ENCODE results near the gene BCCIP. TPM values are rescaled to one million over a fixed set of nuclear protein-coding genes. Genes with fewer than 3 reads are reported as not detected.

The BCCIP gene
- total RNA-seq, 1 experiment from 2014 or later: 159 TPM

DNA sequence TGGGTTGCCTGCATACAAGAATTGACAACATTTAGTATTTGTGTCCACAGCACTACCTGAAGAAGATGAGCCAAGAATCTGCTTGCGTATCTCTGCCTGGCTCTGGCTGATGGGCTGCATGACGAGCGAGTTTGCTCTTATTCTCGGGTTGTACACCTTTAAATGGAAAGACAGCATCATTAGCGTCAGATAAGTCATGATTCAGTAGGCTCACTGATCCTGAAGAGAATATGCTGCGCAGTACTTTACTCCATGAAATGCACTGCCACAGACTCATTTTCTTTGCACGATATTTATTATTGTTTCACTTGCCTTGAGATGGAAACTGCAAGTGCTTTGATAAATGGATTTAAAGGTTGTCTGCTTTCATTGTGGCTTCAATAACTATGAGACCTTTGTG, 29.1 kb downstream of the BCCIP start:
- peaks cover 12 to 15% of the 10 kb centered on the region in 2 experiments; a peak in 3 of 4 replicates for H3K36me3 ChIP-seq (ENCODE audit: control insufficient read depth in 1 of 2, insufficient read depth in 2 of 2, low read length in 2 of 2)
- no peak overlapping the region for H2AFZ ChIP-seq (ENCODE audit: low read depth, low read length, poor library complexity, severe bottlenecking)
- H3K9me3 ChIP-seq (ENCODE audit: control insufficient read depth in 1 of 2, insufficient read depth in 1 of 2, low read depth in 1 of 2, low read length in 2 of 2): no peaks in the 10 kb centered on the region
- H4K20me1 ChIP-seq (ENCODE audit: insufficient read depth): no peaks in the 10 kb centered on the region
- ChIA-PET RAD21 (ENCODE audit: low non-redundant PET in 1 of 2, low total read pairs in 2 of 2, uncharacterized antibody in 2 of 2, unreplicated experiment in 2 of 2) (no interaction called here), CTCF (no interaction called here), POLR2A (no interaction called here)
- no TSS peak for BruUV-seq (replicated peaks)
- H3K79me2 ChIP-seq (ENCODE audit: insufficient read depth, low read length): no peaks in the 10 kb centered on the region
- no peaks in the 10 kb centered on the region for H3K9me2 ChIP-seq (ENCODE audit: insufficient read depth)
- H3K27me3 ChIP-seq (ENCODE audit: insufficient read depth, low read length): no peaks in the 10 kb centered on the region
- no peak overlapping the region for H3K9ac ChIP-seq (ENCODE audit: low read length)
- ATAC-seq (no peak), DNase-seq (ENCODE audit: low read depth, low spot score) (no peak)
- no peak overlapping the region for H3K27ac ChIP-seq (ENCODE audit: low read depth, low read length)
- intact Hi-C loops (cut with micrococcal nuclease): no loop called here
- no peaks in the 10 kb centered on the region for H3K4me1 ChIP-seq (ENCODE audit: control insufficient read depth in 1 of 2, insufficient read depth in 2 of 2, low read length in 2 of 2)
- no peak overlapping the region for H3K4me2 ChIP-seq (ENCODE audit: low read length)
- no peak overlapping the region for H3K4me3 ChIP-seq (replicated peaks in 1 of 2; ENCODE audit: low read depth in 1 of 2, low read length in 2 of 2)
- no peak for TF ChIP-seq RAD21 (IDR thresholded peaks at IDR 0.05; ENCODE audit: low read depth)
- no peak for TF ChIP-seq EZH2 (IDR thresholded peaks at IDR 0.05)
- no peak for TF ChIP-seq EZH2phosphoT487 (IDR thresholded peaks at IDR 0.05; ENCODE audit: borderline replicate concordance)
- TF ChIP-seq SRF (IDR thresholded peaks at IDR 0.05; ENCODE audit: low read depth): no peak
- no peak for TF ChIP-seq CEBPB (IDR thresholded peaks at IDR 0.05; ENCODE audit: low read depth)
- TF ChIP-seq, protein P1, sequence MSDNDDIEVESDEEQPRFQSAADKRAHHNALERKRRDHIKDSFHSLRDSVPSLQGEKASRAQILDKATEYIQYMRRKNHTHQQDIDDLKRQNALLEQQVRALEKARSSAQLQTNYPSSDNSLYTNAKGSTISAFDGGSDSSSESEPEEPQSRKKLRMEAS (IDR thresholded peaks at IDR 0.05): no peak
- TF ChIP-seq SP1 (IDR thresholded peaks at IDR 0.05; ENCODE audit: low read depth): no peak
- TF ChIP-seq YY1 (IDR thresholded peaks at IDR 0.05; ENCODE audit: extremely low read depth, insufficient replicate concordance, low read depth, low read length): no peak
- TF ChIP-seq CBX3 (IDR thresholded peaks at IDR 0.05; ENCODE audit: low read depth): no peak
- TF ChIP-seq, protein P2, sequence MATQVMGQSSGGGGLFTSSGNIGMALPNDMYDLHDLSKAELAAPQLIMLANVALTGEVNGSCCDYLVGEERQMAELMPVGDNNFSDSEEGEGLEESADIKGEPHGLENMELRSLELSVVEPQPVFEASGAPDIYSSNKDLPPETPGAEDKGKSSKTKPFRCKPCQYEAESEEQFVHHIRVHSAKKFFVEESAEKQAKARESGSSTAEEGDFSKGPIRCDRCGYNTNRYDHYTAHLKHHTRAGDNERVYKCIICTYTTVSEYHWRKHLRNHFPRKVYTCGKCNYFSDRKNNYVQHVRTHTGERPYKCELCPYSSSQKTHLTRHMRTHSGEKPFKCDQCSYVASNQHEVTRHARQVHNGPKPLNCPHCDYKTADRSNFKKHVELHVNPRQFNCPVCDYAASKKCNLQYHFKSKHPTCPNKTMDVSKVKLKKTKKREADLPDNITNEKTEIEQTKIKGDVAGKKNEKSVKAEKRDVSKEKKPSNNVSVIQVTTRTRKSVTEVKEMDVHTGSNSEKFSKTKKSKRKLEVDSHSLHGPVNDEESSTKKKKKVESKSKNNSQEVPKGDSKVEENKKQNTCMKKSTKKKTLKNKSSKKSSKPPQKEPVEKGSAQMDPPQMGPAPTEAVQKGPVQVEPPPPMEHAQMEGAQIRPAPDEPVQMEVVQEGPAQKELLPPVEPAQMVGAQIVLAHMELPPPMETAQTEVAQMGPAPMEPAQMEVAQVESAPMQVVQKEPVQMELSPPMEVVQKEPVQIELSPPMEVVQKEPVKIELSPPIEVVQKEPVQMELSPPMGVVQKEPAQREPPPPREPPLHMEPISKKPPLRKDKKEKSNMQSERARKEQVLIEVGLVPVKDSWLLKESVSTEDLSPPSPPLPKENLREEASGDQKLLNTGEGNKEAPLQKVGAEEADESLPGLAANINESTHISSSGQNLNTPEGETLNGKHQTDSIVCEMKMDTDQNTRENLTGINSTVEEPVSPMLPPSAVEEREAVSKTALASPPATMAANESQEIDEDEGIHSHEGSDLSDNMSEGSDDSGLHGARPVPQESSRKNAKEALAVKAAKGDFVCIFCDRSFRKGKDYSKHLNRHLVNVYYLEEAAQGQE (IDR thresholded peaks at IDR 0.05; ENCODE audit: low read depth): no peak
- no peak for TF ChIP-seq JUND (IDR thresholded peaks at IDR 0.05)

All from HCT116 (cell line).